NCI-H748 (cell line): Measurements from ENCODE around the gene GOLGA2.

ENCODE experiments used
- DNase-seq: peaks from one replicate; lab custom pipeline; 2025; ENCODE audit not compliant: unreplicated experiment; lab: John Stamatoyannopoulos, UW

GOLGA2 gene

GRCh38 chr9:128275198-128276007 is at the start of gene GOLGA2:
GOLGA2 (minus strand) TSS chr9:128276007; CDS start chr9:128275976, 31 bp downstream.
- peak; percentile 43 for DNase-seq

GRCh38 chr9:128324401-128324800 is 48.6 kb upstream of the GOLGA2 start:
- no peak for DNase-seq

GRCh38 chr9:128323791-128324190 is 48.0 kb upstream of the GOLGA2 start:
- DNase-seq: no peak

GRCh38 chr9:128323212-128323730 is 47.5 kb upstream of the GOLGA2 start:
- no peak for DNase-seq

GRCh38 chr9:128322404-128323211 is 46.8 kb upstream of the GOLGA2 start, which contains the start of the genes COQ4 and TRUB2:
COQ4 (plus strand) TSS chr9:128322839; CDS start chr9:128322859, 20 bp downstream.
TRUB2 (minus strand) TSS chr9:128322447; CDS start chr9:128322408, 39 bp downstream.
- peak; percentile 96 for DNase-seq

GRCh38 chr9:128321879-128322403 is 46.1 kb upstream of the GOLGA2 start:
- no peak for DNase-seq

- no peak for DNase-seq
Measured at GRCh38 chr9:128321343-128321742, 45.5 kb upstream of the GOLGA2 start.

GRCh38 chr9:128317629-128318028 is 41.8 kb upstream of the GOLGA2 start:
- no peak for DNase-seq

- DNase-seq: no peak
Measured at GRCh38 chr9:128316421-128316820, 40.6 kb upstream of the GOLGA2 start.

- no peak for DNase-seq
Measured at GRCh38 chr9:128314697-128315096, 38.9 kb upstream of the GOLGA2 start.

GRCh38 chr9:128310461-128310860 is 34.7 kb upstream of the GOLGA2 start:
- DNase-seq: no peak

- DNase-seq: no peak
Measured at GRCh38 chr9:128309551-128309950, 33.7 kb upstream of the GOLGA2 start.

- no peak for DNase-seq
Measured at GRCh38 chr9:128304971-128305288, 29.1 kb upstream of the GOLGA2 start.

GRCh38 chr9:128304136-128304970 is 28.5 kb upstream of the GOLGA2 start:
- DNase-seq: no peak

GRCh38 chr9:128298535-128299482 is 23.0 kb upstream of the GOLGA2 start:
- DNase-seq: no peak

- no peak for DNase-seq
Measured at GRCh38 chr9:128297221-128297773, 21.5 kb upstream of the GOLGA2 start.

GRCh38 chr9:128296340-128297220 is 20.8 kb upstream of the GOLGA2 start:
- DNase-seq: no peak

GRCh38 chr9:128294142-128294541 is 18.3 kb upstream of the GOLGA2 start:
- DNase-seq: no peak
